ENCODE results near the gene LHFPL4. TPM values are rescaled to one million over a fixed set of nuclear protein-coding genes. Genes with fewer than 3 reads are reported as not detected.

The LHFPL4 gene
- total and polyA plus RNA-seq, 8 donors, result 0.35 to 3.9 (median 1.1) TPM

- intact Hi-C loops (cut with DNase I), result loop anchor here in 1 of 3 donors (10.0 kb wide), 1 partner anchor 85 kb away; no protein-coding TSS in a partner anchor
- no peaks in the 10 kb centered on the region for H3K4me1 ChIP-seq
These were observed 83.6 kb downstream of the LHFPL4 start for GRCh38 chr3:9469986-9470385.

DNA sequence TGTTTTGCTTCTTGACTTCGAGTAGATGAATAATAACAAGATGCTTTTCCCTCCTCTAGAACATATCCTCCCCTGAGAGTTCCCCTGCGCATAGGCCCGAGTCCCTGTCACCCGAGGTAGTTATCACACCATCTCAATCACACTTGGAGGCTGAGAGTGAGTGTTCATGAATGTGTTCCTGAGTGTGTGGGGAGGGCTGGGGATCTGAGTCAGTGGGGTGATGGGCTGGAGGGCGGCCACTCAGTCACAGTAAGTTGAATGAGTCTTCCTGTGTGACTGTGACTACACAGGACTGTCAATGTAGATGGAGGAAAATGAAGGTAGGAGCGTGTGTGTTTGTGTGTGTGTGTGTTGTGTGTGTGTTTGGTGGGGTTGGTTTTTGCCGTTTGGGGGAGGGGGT, 85.2 kb downstream of the LHFPL4 start:
- Histone ChIP-seq H3K4me3 (no peak overlapping the region), H3K27me3 (no peaks in the 10 kb centered on the region), H3K27ac (no peak overlapping the region), H3K36me3 (peaks cover 6 to 85% (median 39%) of the 10 kb centered on the region in 3 donors), H3K4me1 (no peaks in the 10 kb centered on the region), H3K9me3 (no peaks in the 10 kb centered on the region)
- intact Hi-C loops (cut with DNase I), result loop anchor here in 1 of 3 donors (10.0 kb wide), 1 partner anchor 84 kb away; no protein-coding TSS in a partner anchor
- WGBS, 2 donors, result 89 to 91% methylated on average over 7 of the region's 7 CpGs
- FAIRE-seq, result no peak
- TF ChIP-seq, protein P1, sequence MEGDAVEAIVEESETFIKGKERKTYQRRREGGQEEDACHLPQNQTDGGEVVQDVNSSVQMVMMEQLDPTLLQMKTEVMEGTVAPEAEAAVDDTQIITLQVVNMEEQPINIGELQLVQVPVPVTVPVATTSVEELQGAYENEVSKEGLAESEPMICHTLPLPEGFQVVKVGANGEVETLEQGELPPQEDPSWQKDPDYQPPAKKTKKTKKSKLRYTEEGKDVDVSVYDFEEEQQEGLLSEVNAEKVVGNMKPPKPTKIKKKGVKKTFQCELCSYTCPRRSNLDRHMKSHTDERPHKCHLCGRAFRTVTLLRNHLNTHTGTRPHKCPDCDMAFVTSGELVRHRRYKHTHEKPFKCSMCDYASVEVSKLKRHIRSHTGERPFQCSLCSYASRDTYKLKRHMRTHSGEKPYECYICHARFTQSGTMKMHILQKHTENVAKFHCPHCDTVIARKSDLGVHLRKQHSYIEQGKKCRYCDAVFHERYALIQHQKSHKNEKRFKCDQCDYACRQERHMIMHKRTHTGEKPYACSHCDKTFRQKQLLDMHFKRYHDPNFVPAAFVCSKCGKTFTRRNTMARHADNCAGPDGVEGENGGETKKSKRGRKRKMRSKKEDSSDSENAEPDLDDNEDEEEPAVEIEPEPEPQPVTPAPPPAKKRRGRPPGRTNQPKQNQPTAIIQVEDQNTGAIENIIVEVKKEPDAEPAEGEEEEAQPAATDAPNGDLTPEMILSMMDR (IDR thresholded peaks at IDR 0.05), result no peak
- ATAC-seq, result no peak
- no peak for DNase-seq

More at GRCh38 chr3:9469986-9470385, 83.6 kb downstream of the LHFPL4 start:
- no peak for FAIRE-seq
- no peak for ATAC-seq
- Histone ChIP-seq H3K9me3 (no peaks in the 10 kb centered on the region), H3K27me3 (no peaks in the 10 kb centered on the region), H3K4me3 (no peak overlapping the region), H3K36me3 (peaks cover 6 to 88% (median 47%) of the 10 kb centered on the region in 3 donors), H3K27ac (no peak overlapping the region)
- 63 to 64% methylated on average over 3 of the region's 3 CpGs for WGBS, 2 donors
- TF ChIP-seq, protein P1 (IDR thresholded peaks at IDR 0.05), result no peak
- DNase-seq, result no peak

GRCh38 chr3:9467451-9467850, 86.2 kb downstream of the LHFPL4 start:
- intact Hi-C loops (cut with DNase I), result loop anchor here in 1 of 3 donors (10.0 kb wide), 1 partner anchor 83 kb away; no protein-coding TSS in a partner anchor
- Histone ChIP-seq H3K4me1 (no peaks in the 10 kb centered on the region), H3K4me3 (no peak overlapping the region), H3K9me3 (no peaks in the 10 kb centered on the region), H3K36me3 (peaks cover 6 to 76% (median 42%) of the 10 kb centered on the region in 3 donors), H3K27me3 (no peaks in the 10 kb centered on the region), H3K27ac (no peak overlapping the region)
- no peak for ATAC-seq
- TF ChIP-seq, protein P1 (IDR thresholded peaks at IDR 0.05), result no peak
- FAIRE-seq, result no peak
- WGBS, 2 donors, result 86 to 98% methylated on average over 2 to 3 of the region's 3 CpGs
- DNase-seq, result no peak

DNA sequence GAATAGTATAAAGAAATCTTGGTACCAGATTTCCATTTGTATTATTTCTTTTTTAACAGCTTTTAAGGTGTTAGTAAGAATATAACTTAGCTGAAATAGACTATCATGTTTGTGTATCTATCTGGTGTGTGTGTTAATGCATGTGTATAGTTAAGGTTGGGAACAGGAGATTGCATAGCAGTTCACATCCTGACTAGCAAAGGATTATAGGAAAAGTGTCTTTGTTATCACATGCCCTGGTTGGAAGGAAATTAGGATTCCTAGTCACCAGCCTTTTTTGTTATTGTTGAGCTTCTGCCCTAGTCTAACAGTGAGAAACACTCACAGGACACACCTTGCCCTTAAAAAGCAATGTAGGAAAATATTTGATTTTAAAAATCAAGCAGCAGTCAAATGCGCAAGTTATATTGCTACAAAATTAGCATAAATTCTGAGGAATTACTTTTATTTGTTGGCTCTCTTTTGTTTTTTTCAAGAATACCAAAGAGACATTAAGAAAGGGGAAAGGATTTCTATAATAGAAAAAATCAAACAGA, 98.0 kb downstream of the LHFPL4 start:
- Histone ChIP-seq H3K36me3 (peaks cover 0 to 65% (median 17%) of the 10 kb centered on the region in 3 donors), H3K4me3 (no peak overlapping the region), H3K4me1 (peaks cover 0 to 6% (median 0%) of the 10 kb centered on the region in 3 donors), H3K27me3 (no peaks in the 10 kb centered on the region), H3K9me3 (no peaks in the 10 kb centered on the region), H3K27ac (no peak overlapping the region)
- no peak for ATAC-seq
- no peak for DNase-seq
- FAIRE-seq, result no peak
- WGBS, 2 donors, result 98 to 100% methylated on average over 1 of the region's 1 CpG
- intact Hi-C loops (cut with DNase I), result loop anchor here in 1 of 3 donors (5.0 kb wide), 1 partner anchor 212 kb away; no protein-coding TSS in a partner anchor
- TF ChIP-seq, protein P1 (IDR thresholded peaks at IDR 0.05), result no peak

DNA sequence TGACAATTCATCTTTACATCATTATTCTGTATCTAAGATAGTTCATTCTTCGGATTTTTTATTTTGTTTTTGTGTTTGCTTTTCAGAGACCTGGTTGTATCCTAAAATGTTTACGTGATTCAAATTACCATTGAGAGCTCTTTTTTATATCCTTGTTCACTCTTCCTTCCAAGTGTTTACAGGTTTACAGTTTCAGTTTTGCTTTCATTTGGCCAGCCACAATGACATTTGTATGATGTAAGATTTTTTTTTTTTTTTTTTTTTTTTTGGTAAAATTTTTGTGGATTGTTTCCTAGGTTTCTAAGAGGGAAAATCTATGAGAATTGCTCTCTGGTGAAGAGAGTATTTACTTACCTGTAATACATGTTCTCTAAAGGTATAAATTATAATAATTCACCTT, 101.2 kb downstream of the LHFPL4 start:
- H3K9me3 ChIP-seq, result no peaks in the 10 kb centered on the region
- no peaks in the 10 kb centered on the region for H3K27me3 ChIP-seq
- peaks cover 0 to 86% (median 25%) of the 10 kb centered on the region in 3 donors for H3K36me3 ChIP-seq
- ATAC-seq (no peak), DNase-seq (no peak), FAIRE-seq (peak; percentile 23)
- TF ChIP-seq, protein P1 (IDR thresholded peaks at IDR 0.05), result no peak
- intact Hi-C loops (cut with DNase I), result no loop called here
- no peak overlapping the region for H3K4me3 ChIP-seq
- WGBS, 2 donors, result 81 to 84% methylated on average over 2 of the region's 2 CpGs
- no peak overlapping the region for H3K27ac ChIP-seq
- peaks cover 0 to 3% (median 0%) of the 10 kb centered on the region in 3 donors for H3K4me1 ChIP-seq
